ENCODE results near the gene ACTR1B.
"Not testable (repeated sequence)": the region's sequence is repeated elsewhere in the genome, so short reads cannot be mapped to it uniquely, and the experiment has no call there.

The ACTR1B gene

DNA sequence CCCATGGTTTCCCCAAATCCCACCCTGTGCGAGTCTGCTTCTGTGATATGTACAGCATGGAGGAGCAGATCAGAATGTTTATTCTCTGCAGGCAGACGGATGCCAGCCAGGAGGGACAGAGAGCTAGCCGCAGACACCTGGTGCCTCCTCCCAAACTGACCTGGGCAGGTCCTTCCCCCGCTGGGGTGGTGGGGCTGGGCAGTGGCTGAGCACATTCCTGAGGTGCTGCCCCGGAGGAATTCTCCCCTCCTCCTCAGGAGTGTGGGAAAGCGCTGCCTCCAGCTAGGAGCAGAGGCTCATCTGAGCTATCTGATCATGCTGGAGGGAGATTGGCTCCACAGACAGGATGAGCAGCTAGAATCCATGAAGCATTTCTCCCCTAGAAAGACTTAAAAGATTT is 27.3 kb upstream of the ACTR1B start:
- TF ChIP-seq, protein P1, sequence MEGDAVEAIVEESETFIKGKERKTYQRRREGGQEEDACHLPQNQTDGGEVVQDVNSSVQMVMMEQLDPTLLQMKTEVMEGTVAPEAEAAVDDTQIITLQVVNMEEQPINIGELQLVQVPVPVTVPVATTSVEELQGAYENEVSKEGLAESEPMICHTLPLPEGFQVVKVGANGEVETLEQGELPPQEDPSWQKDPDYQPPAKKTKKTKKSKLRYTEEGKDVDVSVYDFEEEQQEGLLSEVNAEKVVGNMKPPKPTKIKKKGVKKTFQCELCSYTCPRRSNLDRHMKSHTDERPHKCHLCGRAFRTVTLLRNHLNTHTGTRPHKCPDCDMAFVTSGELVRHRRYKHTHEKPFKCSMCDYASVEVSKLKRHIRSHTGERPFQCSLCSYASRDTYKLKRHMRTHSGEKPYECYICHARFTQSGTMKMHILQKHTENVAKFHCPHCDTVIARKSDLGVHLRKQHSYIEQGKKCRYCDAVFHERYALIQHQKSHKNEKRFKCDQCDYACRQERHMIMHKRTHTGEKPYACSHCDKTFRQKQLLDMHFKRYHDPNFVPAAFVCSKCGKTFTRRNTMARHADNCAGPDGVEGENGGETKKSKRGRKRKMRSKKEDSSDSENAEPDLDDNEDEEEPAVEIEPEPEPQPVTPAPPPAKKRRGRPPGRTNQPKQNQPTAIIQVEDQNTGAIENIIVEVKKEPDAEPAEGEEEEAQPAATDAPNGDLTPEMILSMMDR (IDR thresholded peaks at IDR 0.05; ENCODE audit: control insufficient read depth, extremely low read depth, insufficient read depth) = no peak
- DNase-seq (ENCODE audit: low read depth) = no peak
- no peak overlapping the region for H3K4me3 ChIP-seq (ENCODE audit: low read depth, low read length)

- H3K4me3 ChIP-seq (ENCODE audit: low read depth, low read length) = no peak overlapping the region
- TF ChIP-seq, protein P1 (IDR thresholded peaks at IDR 0.05; ENCODE audit: control insufficient read depth, extremely low read depth, insufficient read depth) = no peak
- DNase-seq (ENCODE audit: low read depth) = no peak
Observed at GRCh38 chr2:97688062-97688827, 24.4 kb upstream of the ACTR1B start.

DNA sequence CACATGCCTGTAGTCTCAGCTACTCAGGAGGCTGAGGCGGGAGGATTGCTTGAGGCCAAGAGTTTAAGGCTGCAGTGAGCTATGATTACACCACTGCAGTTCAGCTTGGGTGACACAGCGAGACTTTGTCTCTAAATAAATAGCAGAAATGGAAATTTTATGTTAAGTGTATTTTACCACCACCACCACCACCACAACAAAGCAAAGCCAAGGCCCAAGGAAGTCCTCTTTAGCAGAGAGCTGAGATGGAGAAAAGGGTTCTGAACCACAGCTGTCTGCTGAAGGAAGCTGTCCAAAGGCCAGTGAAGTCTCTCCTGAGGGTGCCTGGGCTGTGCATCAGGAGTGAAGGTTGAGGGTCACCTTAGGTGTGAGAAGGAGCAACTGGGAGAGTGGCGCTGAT is 23.4 kb upstream of the ACTR1B start:
- not testable (repeated sequence) for H3K4me3 ChIP-seq (ENCODE audit: low read depth, low read length); DNase-seq (ENCODE audit: low read depth)

DNA sequence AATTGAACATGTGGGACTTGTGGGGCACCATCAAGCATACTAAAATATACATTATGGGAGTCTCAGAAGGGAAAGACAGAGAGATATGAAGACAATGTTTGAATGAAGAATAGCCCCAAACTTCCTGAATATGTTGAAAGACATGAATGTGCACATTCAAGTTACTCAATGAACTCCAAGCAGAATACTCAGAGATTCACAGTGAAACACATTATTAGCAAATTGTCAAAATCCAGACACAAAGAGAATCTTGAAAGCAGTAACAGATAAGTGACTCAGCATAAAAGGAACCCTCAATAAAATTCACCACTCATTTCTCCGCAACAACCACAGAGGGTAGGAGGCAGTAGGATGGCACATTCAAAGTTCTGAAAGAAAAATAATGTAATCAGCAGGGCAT is 14.5 kb upstream of the ACTR1B start:
- no peak for DNase-seq (ENCODE audit: low read depth)
- no peak overlapping the region for H3K4me3 ChIP-seq (ENCODE audit: low read depth, low read length)
- TF ChIP-seq, protein P1 (IDR thresholded peaks at IDR 0.05; ENCODE audit: control insufficient read depth, extremely low read depth, insufficient read depth) = no peak

GRCh38 chr2:97677480-97677879 is 13.6 kb upstream of the ACTR1B start:
- TF ChIP-seq, protein P1 (IDR thresholded peaks at IDR 0.05; ENCODE audit: control insufficient read depth, extremely low read depth, insufficient read depth) = no peak
- H3K4me3 ChIP-seq (ENCODE audit: low read depth, low read length) = no peak overlapping the region
- no peak for DNase-seq (ENCODE audit: low read depth)

DNA sequence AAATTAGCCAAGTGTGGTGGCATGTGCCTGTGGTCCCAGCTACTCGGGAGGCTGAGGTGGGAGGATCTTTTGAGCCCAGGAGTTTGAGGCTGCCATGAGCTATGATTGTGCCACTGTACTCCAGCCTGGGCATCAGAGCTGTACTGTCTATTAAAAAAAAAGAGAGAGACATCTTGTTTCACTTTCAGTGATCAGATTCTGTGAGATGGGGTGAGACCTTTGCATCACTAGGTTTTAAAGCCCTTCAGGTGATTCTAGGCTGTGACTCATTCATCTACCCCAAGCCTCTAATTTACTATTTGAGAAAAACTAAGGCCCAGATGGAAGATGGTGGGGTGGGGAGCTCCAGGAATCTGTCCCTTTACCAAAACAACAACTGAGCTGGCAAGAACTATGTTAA is 12.8 kb upstream of the ACTR1B start:
- no peak for DNase-seq (ENCODE audit: low read depth)
- no peak overlapping the region for H3K4me3 ChIP-seq (ENCODE audit: low read depth, low read length)
- TF ChIP-seq, protein P1 (IDR thresholded peaks at IDR 0.05; ENCODE audit: control insufficient read depth, extremely low read depth, insufficient read depth) = no peak

GRCh38 chr2:97675430-97676113 is 11.7 kb upstream of the ACTR1B start:
- H3K4me3 ChIP-seq (ENCODE audit: low read depth, low read length) = no peak overlapping the region
- no peak for DNase-seq (ENCODE audit: low read depth)

More at GRCh38 chr2:97675430-97676113, 11.7 kb upstream of the ACTR1B start:
- TF ChIP-seq, protein P1 (IDR thresholded peaks at IDR 0.05; ENCODE audit: control insufficient read depth, extremely low read depth, insufficient read depth) = no peak
